ENCODE measurements around the gene METRNL.
"Not testable (repeated sequence)": the region's sequence is repeated elsewhere in the genome, so short reads cannot be mapped to it uniquely, and the experiment has no call there.

The METRNL gene

DNA sequence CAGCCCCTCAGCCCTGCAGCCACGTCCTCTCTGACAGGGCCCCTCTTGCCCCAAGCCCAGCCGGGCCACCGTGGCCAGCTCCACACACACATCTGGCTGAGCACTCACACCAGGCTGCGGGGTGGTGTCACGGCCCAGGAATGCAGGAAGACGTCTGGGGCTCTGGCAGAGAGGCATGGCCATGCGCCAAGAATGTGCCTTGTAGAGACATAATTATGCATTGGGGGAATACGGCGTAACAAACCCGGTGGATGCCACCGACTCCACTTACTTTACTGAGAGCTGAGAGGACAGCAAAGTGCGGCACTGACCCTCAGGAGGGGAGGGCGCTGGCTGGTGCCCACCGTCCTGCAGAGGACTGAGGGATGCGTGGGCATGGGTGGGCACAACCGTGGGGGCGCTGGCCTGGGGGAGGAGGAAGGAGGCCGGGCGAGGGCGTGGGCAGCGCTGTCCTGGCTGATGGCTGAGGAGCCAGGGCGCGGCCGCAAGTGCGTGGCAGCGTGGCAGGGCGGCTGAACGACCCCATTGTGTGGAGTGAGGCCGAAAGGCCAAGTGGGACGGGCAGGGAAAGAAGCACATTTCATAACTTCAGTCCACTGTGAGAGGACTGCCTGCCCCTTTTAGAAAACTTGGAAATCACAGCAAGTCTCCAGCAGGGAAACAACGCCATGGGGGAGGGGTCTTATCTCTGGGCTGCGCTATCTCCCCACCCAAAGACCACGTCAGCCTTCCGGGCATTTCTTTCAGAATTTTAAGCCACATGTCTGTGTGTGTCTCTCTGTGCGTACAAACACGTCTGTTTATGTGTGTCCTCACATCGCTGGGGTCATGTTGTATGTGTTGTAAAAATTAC is 30.6 kb downstream of the METRNL start:
- no peak for DNase-seq

DNA sequence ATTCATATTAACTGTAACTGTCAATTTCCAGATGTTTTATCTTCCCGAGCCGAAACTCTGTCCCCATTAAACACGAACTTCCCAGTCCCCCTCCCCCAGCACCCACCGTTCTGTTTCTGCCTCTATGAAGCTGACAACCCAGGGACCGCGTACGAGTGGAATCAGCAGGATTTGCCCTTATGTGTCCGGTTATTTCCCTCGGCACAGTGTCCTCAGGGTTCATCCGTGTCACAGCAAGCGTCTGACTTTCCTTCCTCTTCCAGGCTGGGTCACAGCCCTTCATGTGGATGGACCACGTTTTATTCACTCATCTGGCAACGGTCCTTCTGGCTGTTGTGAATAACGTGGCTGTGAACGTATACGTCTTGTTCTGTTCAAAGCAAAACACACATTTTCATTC is 31.3 kb downstream of the METRNL start:
- no peak for DNase-seq

DNA sequence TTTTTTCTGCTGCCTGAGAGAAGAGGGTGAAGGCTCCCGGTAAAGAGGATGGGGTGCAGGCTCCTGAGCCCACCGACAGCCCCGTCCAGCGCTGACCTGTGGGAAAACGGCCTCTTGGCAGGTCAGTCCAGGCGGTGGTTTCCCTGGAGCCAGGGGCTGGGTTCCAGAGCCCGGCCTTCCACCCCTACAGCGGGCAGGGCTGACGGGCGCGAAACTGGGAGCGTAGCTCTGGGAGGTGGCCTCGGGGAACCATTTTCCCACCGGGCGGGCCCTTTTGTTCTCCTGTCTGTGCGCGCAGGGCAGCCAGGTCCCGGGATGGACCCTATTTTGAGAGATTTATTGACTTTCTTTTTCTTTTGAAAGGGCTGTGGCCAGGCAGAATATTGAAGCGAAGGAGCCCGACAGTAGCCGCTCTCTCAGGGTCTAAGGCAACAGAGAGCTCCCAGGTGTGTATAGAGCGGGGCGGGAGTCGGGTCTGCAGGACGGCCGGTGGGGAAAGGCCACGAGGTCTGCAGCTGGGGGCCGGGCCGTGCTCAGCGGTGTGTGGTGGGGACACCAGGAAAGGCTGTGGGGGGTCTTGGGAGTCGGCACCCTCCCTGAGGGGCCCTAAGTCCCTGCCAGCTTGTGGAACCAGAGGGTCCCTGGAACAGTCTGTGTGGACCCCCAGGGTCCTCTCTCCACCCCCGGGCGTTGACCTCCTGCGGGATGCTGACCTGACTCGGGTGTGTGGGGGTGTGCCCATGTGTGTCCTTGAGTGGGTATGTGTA is 32.3 kb downstream of the METRNL start:
- DNase-seq, result no peak

DNA sequence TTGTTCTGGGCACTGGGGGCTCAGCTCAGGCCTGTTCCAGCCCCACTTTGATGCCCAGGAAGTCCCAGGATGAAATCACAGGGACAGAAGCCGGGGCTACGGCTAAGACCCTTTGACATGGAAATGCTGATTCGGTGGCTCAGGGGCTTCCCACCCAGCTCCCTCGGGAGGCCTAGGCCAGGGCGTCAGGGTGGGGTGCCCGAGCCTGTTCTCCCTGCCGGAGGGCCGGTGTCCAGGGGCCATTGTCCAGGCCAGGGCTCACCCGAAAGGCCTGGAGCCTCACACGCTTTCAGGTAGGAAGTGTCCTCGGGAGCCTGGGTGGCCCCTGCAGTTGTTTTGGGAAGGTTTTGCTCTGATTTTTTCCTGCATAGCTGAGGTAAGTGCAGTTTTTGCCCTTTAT is 34.0 kb downstream of the METRNL start:
- DNase-seq, result no peak

DNA sequence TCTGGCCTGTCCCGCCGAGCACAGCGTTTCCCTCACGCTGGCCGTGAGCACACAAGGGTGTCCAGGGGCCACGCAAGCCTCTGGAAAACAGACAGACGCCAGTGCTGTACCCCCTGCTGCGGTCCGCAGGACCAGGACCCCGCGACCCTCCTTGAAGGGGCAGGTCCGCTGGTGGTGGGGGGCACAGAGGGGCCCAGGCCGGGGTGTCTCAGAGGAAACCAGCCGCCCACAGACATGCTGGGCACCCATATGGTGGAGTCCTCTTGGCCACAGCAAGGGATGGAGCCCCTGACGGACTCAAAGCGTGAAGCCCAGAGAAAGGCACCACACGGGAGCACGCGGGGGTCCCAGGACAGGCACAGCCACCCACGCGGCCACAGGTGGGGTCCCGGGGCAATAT is 34.4 kb downstream of the METRNL start:
- no peak for DNase-seq

DNA sequence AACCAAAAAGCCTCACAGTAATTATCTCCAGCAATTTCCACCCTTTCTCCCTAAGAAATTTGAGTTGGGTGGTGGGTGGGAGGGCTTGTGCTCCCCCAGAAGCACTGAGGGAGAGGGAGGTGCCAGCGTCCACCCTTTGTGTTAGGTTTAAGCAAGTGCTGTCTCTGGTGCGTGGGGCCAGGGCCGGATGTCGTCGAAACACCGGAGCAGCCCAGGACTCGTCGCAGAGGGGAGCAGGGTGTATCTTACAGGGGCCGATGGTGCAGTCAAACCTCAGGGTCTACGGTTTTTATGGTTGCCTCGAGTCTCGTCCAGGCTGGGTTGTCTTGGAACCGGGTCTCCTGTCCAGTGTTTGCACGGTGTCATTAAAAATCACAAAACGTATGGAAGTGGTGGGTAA is 35.3 kb downstream of the METRNL start:
- DNase-seq, result no peak

DNA sequence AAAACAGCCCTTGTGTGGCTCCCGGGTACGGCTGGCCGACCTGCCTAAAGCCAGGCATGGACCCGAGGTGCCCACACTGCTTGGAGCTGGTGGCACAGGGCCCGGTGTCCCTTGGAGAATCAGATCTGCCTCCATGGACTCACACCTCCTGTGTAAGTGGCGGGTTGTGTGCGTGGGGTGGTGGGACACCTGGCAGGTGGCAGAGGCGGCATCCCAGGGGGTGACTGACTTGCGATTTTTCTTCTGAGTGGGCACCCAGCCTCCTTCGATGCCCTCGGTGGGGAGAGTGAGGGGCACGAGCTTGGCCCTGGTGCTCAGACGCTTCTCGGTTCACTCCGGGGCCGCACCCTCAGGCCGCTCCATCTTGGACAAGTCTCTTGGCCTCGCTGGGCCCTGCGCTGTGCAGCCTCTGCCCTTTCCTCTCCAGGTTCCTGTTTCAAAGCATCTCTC is 35.8 kb downstream of the METRNL start:
- no peak for DNase-seq

DNA sequence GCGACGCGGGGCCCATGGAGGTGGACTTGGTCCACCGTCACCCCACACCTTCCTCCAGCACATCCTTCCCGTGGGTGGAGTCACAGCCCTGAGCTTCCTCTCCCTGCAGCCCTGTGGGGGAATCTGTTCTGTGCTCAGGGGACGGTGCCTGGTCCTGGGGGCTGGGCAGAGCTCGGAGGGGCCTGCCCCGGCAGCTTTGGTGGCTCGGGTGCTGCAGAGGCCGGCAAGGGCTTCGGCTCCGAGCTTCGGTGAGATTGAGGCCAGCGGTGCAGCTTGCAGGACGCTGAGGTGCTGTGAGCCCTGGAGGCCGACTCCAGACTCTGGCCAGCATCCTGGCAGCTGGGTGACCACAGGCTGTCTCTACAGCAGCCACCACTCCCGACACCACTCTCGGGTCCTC is 36.4 kb downstream of the METRNL start:
- no peak for DNase-seq

DNA sequence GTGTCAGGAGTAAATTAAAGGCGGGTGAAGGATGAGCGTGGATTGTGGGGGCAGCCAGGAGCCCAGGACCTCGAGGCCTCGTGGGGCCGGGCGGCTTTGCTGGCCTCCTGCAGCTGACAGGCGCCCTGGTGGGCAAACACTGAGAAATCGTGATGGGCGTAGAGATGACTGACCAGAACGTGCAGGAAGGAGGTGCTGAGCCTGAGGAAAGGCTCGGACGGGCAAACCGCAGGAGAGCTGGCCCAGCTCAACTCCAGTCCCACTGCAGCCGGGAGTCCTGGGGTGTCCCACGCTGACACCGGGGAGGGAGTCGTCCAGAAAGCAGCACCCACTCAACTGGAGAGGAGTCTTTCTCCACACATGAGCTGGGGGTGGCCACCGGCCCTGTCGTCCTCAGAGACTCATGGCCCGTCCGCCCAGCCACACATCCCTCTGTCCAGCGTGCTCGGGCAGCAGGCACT is 36.9 kb downstream of the METRNL start:
- DNase-seq, result no peak

DNA sequence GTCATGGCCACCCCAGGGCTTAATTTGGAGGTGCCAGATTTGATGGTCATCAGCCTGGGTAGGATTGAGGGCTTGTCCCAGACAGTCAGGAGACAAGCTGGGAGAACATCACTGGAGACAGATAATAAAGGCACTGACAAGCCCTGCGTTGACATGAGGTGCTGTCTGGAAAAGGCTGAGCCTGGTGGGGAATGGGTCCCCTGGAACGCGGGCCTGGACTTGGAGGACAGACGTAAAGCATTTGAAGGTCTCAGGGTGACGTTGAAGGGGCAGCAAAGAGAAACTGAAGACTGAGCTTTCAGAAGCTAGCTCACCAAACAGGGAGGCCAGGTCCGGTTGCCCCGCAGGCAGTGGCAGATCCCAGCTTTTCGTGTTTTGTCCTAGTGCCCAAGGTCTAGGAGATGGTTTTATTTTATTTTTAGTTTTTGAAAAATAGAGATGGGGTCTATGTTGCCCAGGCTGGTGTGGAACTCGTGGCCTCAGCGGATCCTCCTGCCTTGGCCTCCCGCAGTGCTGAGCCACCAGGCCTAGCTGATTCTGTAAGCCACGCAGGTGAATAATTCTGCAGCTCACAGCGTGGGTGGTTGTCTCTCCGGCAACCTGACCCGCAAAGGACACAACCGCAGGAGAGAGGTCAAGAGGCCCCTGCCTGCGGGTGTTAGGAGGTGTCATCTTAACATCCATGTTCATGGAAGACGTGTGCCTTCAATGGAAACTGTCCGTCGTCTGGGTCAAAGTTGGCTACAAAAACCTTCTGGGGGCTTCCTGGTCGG is 37.6 kb downstream of the METRNL start:
- DNase-seq, result no peak

DNA sequence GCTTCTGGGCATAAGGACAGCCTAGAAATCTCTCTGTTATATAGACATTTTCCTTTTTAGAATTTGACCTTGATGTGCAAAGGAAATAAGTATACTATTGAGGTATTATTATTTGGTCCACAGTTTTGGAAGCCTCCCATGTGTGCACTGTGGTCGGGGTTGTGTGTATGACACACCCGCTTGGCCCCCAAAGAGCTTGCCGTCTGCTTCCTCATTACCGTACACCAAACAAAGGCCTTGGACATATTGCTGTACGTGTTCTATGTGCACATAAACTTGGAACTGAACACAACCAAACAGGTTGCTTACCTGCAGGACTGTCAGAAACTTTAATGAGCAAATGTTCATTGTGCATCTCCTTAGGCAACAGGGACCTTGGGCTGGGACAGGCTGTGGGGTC is 38.2 kb downstream of the METRNL start:
- DNase-seq, result no peak

DNA sequence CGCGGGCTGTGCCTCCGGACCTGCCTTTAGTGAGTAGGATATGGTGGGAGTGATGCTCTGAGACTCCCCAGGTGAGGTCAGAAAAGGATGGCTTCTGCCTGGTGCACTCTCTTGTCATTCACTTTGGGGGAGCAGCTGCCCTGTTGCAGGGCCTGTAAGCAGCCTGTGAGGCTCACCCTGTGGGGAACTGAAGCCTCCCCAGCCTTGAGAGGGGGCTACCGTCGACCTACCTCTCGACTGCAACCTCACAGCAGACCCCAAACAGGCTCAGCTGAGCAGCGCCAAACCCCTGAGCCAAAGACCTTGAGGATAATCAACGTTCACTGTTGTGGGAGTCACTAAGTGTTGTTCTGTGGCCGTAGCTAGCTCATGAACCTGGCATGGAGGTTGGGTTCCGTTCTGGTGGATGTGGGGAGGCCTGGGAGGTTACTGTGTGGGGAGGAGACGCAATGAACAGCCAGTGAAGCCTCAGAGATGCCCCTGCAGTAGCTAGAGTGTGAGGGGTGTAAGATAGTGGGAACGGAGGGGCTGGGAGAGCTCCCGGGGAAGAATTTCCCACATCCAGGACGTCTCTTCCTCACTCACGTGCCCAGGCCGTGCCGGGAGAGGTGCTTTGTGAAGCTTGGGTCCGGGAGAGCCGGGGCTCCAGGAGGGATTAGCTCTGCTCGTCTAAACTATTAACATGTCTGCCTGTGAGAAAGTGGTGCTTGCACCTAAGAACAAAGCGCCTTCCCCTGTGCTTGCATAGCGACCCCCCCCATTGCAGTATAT is 38.8 kb downstream of the METRNL start:
- no peak for DNase-seq

DNA sequence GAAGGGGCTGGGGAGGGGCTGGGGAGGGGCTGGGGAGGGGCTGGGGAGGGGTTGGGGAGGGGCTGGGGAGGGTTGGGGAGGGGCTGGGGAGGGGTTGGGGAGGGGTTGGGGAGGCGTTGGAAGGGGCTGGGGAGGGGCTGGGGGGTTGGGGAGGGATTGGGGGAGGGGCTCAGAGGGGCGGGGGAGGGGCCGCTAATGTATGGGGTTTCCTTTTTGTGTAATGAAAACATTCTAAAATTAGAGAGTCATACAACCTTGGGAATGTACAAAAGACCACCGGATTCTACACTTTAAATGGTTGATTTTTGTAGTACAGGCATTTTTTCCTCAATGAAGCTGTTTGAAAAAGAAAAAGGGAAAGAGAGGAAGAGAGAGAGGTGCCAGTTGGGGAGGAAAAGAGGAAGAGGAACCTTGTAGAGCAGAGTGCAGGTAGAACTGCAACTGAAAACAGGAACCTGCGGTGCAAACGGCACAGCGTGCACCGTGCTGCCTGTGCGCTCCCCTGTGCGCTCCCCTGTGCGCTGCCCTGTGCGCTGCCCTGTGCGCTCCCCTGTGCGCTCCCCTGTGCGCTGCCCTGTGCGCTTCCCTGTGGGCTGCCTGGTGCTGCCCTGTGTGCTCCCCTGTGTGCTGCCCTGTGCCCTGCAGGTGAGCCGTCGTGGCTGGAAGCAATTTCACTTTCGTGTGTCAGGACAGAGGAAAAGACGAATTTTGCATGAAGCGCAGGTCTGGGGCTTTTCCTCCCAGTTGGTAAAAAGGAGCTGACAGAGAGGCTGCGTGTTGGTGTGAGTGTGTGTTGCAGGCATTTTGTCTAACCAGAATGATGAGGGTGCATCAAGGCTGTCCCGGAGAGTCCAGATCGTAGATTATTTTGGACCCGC is 40.8 kb downstream of the METRNL start:
- DNase-seq, result peak; percentile 15

DNA sequence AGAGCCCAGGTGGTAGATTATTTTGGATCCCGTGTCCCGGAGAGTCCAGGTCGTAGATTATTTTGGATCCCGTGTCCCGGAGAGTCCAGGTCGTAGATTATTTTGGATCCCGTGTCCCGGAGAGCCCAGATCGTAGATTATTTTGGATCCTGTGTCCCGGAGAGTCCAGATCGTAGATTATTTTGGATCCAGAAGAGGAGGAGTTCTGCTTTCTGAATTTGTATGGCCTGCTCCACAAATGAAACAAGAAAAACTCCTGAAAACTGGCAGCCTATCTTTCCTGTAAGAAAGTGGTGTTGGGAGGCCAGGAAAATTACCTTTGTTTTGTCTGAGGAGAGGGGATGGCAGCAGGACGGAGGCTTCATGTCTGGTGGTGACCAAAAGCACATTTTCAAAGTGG is 42.1 kb downstream of the METRNL start:
- not testable (repeated sequence) for DNase-seq

DNA sequence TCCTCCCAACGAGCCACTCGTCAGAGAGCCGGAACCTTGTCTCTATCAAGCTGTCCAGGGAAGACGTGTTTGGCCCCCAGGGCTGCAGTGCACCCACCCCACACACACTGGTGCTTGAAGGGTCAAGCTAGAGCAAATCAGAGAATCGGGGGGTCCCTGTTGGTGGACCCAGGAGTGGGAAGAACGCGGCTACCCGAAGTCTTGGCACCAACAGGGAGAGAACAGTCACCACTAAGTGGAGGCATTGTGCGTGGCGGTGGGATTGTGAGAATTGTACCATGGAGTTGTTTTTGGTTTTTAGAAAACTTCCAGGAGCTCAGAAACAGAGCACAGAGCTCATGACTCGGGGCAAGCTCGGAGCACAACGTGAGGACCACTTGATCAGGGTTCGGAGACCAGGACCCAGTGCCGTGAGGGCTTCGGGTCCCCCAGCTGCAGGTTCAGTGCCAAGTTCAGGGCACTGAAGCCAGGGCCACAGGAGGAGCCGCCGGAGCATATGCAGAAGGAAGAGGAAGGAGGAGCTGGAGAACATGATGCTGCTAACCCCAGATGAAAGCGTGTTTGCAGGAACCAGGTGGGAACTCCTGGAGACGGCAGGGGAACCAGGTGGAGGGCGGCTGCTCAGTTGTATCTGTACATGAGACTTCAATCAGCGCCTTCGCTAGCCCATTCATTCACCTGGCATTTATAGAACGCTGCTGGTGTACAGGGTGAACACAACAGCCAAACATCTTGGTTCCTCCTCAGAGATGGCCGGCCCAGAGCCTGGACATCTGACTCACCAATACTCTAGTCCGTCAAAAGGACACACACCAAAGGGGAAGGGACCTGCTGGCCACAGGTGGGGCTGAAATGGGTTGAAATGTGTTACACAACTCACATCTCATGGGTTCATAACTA is 42.8 kb downstream of the METRNL start:
- DNase-seq, result no peak

DNA sequence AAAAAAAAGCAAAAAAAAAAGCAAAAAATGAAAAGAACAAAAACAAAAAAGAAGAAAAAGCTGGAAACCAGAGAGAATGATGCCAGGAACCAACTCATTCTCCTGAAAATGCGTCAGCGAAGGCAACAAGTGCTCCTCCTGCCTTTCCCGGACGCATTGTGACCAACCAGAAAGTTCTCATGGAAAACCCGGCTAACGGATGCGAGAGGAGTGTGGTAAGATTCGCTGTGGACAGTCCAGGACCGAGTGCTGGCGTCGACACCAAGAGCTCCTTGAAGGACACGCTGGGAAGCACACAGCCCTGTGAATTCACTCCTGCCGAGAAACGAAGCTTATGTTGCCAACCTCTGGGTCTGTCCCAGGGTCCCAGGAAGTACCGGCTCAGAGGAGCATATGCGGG is 43.4 kb downstream of the METRNL start:
- DNase-seq, result no peak

DNA sequence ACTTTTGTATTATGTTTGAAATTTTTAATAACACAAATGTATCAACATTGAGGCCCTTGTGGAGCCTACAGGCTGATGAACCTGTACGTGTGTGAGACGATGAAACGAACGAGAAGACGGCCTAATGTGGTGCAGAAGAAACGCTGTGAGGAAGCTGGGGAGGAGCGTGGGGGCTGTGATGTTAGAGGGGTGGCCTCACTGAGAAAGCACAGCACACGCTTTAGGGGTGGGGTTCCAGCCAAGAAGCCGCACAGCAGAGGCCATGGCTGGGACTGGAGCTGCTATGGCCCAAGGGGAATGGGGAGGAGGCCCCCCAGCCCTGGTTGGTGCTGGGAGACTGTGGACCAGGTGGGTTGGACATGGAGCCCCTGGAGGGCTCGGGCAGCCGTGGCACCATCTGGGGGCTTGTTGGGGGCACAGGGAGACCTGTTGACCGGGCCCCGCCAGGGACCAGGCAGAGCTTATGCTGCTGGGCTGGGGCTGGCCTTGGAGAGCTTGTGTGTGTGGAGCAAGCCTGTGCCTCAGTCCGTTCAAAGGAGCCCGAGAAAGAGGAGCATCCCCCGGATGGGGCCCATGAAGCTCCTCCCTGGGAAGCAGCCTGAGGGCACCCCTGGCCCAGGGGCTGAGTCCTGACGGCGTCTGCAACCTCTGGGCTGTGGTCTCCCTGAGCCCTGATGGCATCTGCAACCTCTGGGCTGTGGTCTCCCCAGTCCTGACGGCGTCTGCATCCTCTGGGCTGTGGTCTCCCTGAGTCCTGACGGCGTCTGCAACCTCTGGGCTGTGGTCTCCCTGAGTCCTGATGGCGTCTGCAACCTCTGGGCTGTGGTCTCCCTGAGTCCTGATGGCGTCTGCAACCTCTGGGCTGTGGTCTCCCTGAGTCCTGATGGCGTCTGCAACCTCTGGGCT is 44.7 kb downstream of the METRNL start:
- no peak for DNase-seq

DNA sequence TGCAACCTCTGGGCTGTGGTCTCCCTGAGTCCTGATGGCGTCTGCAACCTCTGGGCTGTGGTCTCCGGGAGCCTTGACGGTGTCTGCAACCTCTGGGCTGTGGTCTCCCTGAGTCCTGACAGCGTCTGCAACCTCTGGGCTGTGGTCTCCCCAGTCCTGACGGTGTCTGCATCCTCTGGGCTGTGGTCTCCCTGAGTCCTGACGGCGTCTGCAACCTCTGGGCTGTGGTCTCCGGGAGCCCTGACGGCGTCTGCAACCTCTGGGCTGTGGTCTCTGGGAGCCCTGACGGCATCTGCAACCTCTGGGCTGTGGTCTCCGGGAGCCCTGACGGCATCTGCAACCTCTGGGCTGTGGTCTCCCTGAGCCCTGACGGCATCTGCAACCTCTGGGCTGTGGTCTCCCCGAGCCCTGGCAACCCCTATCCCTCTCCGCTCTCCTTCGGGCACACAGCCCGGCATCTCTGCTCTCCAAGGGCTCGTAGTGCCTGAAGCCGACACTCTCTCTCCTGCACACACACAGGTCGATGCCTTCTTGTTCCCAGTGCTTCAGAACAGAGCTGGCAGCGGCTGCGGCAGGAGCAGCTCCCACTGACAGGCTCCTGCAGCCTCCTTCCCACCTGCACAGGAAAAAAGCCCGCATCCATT is 45.6 kb downstream of the METRNL start:
- peak; percentile 12 for DNase-seq

Measured in CD4-positive, alpha-beta T cell treated with Interleukin-4 for 4 hours (primary cell).